A673 (cell line): Measurements from ENCODE around the gene ENTR1.

Experiments used
- EZH2 ChIP-seq: fragments of 200-600 bp; sonication (generic); IDR thresholded peaks from 2 replicates; pipeline ENCODE4 v1.6.1; 2017; ENCODE audit warnings: borderline replicate concordance, low read depth, mild to moderate bottlenecking, mixed read lengths, antibody characterized with exemption, low read length; ENCODE audit not compliant: poor library complexity, severe bottlenecking
- TF ChIP-seq, protein P1 (sequence below): fragments of 300-800, 200-600 bp; sonication (generic); conservative IDR thresholded peaks from 2 replicates; pipeline ENCODE4 v1.5.1; 2017; ENCODE audit warnings: low read depth, mild to moderate bottlenecking, antibody characterized with exemption, low read length, moderate library complexity, mixed read lengths

GRCh38 chr9:136376457-136376856, 34.0 kb downstream of the ENTR1 start:
- TF ChIP-seq, protein P1, sequence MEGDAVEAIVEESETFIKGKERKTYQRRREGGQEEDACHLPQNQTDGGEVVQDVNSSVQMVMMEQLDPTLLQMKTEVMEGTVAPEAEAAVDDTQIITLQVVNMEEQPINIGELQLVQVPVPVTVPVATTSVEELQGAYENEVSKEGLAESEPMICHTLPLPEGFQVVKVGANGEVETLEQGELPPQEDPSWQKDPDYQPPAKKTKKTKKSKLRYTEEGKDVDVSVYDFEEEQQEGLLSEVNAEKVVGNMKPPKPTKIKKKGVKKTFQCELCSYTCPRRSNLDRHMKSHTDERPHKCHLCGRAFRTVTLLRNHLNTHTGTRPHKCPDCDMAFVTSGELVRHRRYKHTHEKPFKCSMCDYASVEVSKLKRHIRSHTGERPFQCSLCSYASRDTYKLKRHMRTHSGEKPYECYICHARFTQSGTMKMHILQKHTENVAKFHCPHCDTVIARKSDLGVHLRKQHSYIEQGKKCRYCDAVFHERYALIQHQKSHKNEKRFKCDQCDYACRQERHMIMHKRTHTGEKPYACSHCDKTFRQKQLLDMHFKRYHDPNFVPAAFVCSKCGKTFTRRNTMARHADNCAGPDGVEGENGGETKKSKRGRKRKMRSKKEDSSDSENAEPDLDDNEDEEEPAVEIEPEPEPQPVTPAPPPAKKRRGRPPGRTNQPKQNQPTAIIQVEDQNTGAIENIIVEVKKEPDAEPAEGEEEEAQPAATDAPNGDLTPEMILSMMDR = no peak
- no peak for TF ChIP-seq EZH2
